GM19238 (cell line): ENCODE measurements around the gene EZR.

ENCODE experiments used
- DNase-seq: peaks from one replicate; pipeline ENCODE4 v3.0.0; 2011; ENCODE audit warnings: low spot score; ENCODE audit not compliant: insufficient read length

The EZR gene

DNA sequence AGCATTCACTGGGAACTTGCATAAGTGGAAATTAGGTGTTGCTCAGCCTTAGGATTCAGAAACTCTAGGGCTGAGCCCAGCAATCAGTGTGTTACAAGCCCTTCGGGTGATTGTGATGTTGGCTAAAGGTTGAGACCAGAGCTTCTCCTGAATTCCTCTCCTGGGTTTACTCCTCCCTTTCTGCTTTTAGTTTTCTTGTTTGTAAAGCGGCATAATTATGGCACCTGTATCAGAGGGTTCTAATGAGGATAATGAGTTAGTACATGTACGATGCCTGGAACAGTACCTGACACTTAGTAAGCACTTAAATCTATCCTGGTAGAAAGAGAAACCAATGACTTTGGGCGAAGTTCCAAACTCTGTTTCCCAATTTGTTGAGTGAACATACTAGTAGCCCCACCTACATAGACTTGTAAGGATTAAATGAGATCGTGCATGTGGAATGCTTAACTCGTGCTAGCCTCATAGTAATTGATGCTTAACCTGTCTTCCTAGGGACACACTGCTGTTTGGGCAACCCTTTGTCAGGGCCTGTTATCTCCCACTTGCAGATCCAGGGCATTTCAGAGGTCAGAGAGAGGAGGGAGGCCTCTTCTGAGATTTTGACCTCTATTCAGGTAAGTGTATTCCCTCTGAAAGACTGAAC is 932 bp upstream of the EZR start:
- no peak for DNase-seq

DNA sequence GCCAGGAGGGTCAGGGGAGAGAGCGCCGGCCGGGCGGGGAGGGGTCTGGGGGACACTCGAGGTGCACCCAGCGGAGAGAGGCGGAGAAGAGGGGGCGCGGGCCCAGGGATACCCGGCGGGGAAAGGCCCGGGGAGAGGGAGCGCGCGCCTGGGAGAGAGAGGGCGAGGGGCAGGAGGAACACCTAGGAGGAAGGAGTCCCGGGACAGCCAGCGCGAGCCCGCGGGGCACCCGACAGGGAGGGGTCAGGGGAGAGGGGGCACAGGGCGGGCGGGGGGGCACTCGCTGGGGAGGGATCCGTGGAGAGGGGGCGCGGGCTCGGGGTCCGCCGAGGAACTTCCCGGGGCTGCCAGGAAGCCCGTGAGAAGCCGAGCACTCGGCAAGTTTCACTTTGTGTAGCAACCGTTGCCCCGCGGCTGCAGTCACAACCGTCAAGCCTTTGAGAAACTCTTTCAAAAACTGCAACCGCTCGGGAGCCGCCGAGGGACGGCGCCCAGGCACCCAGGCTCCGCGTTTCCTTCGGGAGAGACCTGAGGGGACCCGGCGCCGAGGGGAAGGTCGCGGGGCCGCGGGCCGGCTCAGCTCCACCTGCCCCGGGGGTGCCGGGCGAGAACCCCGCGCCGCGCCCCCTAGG is 471 bp downstream of the EZR start:
- DNase-seq: peak; percentile 73

DNA sequence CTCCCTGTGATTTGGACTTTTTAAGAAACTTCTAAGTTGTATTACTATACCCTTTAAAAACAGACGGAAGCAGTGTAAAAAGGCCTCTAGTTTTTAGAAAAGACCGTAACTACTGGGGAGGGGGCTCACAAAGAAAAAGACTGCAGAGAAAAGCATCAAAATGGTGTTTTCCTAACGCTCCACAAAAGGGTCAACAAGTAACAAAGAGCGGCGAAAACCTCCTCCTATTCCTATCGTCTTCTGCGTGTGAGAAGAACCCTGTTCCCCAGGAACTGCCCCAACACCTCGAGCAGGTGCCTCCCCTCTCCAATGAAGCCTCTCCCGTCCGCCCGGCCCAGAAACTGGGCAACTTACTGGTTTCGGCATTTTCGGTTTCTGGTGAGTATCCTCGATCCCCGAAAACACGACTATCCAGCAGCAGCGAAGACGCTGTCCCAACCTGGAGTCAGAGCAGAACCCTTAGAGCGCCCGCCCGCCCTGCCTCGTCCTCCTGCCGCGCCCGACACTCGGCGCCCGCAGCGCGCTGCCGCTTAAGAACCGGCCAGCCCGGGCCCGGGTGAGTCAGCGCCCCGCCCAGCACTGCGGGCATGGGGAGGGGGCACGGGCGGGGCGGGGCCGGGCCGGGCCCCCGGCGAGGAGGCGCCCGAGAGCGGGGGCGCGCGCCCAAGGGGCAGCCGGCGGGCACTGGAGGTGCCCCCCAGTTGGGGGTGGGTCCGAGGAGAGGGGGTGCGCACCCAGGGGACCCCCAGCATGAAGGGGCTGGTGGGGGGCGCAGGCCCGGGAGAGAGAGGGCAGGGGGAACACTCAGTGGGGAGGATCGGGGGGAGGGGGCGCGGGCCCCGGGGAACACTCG is 1.2 kb downstream of the EZR start:
- DNase-seq: peak; percentile 63

DNA sequence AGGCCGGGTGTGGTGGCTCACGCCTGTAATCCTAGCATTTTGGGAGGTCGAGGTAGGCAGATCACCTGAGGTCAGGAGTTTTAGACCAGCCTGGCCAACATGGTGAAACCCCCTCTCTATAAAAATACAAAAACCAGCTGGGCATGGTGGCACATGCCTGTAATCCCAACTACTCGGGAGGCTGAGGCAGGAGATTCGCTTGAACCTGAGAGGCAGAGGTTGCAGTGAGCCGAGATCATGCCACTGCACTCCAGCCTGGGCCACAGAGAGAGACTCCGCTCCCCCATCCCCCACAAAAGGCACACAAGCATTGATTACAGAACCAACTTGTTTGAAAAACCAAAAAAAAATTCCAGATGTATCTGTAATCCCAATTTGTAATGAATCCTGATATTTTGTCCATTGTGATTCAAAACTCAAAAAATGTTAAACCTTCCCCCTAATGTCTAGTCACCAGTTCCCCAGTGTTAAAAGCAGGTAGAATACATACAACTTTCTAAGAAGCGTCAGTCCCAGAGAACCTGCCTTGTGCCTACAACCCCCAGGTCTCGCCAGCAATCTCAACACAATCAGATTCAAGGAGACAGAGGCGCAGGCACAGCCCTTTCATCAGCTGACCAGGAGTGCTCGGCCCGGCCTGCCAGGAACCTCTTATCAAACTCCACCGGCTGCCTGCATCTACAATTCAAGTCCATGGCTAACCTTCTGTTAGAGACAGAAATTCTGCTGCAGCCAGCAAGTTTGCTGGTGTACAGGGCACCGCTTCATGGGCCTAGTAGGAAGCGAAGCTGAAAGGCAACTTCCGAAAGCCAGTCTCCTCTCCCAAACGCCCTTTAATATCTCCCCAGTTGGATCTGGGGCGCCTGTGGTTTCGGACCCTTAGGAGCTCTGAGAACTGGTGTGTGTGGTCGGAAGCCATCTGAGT is 2.1 kb downstream of the EZR start:
- DNase-seq: no peak

DNA sequence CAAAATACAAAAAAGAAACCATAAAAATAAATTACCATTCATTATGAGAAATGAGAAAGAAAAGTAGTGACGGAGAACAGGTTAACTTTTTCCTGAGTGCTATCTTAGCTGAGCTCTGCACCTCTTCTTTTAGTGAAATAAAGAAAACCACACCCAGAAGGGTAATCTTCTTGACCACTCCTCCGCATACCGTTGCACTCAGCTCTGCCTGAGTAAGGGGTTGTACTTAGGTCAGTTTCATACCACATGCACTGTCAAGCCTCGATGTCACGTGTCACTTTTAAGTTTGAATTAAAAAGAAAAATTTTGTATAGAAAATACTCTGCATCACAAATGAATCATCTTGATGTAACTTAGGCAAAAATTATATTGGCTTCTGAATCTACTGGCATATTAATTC is 2.8 kb downstream of the EZR start:
- no peak for DNase-seq

DNA sequence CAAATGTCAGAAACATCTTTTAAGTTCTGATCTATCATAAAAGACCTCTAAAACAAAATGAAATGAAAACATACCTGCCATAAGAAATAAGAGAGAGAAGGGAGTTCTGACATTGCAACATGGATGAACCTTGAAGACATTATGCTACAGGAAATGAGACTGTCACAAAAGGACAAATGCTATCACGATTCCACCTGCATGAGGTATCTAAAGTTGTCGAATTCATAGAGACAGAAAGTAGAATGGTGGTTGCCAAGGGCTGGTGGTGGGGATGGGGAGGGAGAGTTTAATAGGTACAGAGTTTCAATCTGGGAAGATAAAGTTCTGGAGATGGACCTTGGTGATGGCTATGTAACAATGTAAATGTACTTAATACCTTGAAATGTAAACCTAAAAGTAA is 3.3 kb downstream of the EZR start:
- DNase-seq: no peak

DNA sequence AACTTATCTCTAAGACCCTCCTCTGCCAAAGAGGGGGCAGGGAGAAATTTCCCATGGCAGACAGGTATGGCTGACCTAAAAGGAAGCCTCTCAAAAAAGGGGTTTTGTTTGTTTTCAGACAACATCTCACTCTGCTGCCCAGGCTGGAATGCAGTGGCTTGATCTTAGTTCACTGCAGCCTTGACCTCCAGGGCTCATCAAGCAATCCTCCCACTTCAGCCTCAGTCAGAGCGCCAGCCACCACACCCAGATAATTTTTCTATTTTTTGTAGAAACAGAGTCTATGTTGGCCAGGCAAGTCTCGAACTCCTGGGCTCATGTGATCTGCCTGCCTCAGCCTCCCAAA is 3.8 kb downstream of the EZR start:
- no peak for DNase-seq

DNA sequence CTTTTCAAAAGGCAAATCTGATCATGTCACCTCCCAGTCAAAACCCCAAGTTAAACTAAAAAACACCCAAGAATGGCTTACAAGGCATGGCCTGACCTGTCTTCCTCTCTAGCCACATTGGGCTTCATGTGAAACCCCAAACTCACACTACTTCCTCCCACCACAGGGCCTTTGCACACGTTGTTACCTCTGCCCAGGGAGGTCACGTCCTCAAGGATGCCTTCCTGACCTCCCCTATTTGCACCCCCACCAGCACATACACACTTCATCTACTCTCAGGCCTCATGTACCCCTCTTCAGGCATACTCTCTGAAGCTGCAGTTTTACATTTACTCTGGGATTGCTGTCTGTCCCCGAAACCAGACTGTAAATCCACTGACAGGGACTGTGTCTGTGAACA is 6.1 kb downstream of the EZR start:
- DNase-seq: no peak

DNA sequence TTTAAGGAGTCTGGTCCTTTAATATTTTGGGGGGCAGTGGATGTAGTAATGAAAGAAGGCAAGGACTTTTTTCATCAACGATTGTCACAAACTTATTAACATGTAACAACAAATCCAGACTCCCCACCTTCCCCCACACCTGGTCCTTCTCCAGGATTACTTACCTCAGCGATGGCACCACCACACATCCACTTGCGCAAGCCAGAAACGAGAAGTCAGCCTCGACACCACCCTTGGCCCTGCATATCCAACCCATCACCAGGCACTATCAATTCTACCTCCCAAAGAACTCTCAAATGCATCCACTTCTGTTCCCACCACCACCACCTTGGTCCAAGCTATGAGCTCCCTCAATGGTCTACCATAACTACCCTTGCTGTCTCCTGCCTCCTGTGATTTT is 6.6 kb downstream of the EZR start:
- no peak for DNase-seq

DNA sequence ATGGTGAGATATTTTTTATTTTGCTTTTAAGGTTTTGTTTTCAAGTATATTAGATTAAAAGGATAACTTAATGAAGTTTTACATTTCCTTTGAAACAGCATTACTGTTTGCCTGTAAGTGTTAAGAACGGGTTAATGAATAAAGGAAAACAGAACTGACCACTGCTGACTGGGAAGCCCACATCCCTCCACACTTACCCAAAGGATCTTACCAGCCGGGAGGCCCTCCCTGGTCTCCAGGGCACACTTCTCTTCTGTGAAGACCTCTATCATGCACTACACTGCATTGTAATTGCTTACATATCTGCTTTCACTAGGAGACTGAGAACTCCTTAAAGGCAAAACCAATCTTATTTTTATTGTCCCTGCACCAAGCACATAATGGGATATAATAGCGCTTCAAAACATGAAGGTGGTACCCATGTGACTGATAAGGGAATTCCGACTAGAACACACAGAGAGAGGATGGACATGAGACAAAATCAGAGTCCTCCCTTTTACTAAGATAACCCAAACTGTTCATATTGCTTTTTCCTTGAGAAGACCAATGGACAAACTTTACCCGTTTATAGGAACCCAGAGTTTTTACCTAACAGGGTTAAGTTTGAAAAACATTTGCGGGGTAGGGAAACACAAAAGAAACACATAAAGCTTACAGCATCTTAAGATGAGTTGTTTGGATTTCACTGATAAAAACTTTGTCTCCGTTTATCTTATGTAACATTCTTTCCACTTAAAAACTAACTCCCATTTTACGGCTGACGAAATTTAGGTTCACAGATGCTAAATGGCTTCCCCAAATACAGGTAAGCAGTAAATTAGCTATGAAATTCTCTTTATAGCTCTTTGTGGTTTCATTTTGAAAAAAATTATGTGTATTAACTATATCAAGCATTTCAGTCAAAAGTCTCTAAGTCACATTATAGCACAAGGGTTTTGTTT is 8.7 kb downstream of the EZR start:
- DNase-seq: no peak

DNA sequence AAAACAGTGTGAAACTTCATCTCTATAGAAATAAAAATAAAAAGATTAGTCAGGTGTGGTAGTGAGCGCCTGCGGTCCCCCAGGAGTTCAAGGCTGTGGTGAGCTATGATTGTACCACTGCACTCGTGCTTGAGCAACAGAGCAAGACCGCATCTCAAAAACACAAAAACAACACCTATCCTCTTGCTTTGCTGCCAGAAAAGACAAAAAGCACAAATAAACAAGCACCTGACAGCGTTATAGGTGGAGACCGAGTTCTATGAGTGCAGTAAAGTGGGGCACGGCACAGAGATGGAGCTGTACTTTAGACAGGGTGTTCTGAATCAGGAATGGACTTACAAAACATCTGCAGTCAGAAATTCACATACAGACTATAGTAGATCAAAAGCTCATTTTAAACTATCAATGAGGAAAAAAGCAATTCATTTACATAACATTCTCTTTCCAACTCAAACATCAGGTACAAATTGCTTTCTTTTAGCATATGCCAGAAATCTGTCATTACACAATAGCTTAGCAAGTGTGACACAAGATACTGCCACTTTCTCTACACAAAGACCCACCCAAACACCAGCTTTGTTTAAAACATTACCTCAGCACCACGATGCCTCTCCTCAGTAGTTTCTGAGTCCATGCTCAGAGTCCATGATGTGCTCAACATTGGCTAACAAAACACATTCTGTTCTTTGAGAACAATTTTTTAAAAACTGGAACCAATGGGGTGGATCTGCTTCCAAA is 10.1 kb downstream of the EZR start:
- DNase-seq: no peak

DNA sequence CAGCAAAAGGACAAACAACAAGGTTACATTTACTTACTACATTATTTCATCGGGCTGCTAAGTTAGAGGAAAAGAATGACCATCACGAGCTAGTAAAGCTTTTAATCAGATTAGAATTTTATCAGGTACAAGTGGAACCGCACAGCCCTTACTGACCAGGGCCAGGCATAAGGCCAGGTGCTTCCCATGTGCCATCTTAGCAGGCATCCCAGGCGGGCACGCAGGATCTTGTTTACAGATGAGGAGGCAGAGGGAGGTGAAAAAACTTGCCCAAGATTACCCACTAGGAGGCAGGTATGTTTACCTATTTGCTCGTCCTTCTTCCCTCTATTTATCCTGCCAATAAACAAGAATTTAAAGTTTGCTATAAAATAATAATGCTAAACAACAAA is 10.7 kb downstream of the EZR start:
- DNase-seq: no peak

DNA sequence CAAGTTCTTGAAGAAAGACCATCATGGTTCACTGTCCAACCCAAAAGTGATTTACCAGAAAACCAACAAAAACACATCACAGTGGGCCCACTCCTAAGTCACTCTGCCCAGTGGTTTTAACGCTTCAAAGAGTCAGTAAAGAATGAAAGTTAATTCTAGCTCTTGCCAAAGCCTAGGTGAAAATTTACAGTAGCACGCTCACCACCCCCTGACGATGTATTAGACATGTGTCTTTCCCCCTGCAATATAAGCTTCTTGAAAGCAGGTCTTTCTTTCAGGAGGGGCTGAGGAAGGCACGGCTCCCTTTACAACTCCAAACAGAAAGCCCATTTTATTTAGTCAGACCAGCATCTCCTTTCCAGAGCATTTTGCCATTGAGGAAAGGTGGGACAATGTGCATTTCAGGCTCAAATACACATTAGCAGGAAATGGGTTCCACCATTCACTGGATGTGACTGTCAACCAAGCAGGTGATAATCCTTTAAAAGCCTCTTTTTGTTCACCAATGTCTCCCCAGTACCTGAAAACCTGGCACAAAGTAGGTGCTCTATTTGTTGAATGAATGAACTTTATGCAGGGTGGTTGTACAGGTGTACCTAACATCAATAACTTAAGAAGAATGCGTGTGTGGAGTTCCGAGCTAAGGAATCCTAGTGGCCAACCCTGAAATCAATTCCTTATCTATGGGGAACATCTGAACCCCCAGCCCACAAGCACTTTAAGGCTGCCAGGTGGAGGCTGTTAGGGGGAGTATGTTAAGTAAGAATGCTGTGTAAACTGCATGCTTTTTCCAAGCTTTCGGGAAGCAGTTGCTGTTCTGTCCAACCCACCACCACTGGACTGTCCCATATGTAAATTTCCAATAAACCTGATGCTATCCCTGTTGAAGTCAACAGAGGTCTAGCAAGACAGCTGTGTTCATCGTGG is 11.4 kb downstream of the EZR start:
- DNase-seq: no peak

DNA sequence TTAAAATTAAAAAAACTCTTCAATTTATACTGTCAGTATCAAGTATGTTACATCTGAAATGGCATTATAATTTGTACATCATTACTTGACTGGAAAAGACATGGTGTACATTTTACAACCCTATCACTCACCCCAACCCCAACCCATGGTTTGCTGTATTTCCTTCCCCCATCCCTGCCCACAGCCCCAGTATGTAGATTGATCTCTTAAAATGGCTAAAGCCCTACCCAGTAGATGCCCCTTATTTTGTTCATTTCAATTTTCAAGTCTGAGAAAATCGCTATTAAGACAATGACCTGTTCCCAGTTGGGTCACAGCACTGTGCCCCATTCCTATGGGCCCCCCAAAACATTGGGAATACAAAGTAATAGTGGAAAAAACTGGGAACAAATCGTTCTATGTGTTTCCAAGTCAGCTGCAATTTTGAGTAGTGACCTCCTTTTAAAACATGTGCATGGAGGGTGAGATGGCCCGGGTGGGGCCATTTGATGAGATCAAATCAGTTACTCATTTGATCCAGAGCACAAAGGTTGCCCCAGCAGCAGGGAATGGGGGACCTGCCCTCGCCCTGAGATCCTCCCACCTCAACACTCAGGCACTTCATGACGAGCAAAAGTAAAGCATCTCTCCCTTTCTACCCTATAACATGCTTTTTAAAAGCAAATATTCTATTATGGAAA is 13.3 kb downstream of the EZR start:
- no peak for DNase-seq

DNA sequence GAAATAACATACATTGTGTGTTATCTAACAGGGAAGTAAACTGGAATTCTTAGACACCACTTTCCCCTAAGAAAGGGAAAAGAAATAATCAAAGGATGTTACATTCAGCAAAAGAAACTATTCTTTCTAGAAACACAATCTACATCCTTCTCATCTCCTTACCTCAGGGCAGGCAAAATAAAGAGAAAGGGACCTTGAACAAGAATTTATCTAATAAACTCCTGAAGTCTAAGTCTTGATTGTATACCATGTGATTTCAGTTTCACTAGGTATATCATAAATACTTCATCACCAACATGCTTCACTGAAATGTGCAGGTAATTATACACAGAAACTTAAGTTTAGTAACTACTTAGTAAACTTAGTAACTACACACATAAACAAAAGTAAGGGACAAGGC is 15.0 kb downstream of the EZR start:
- DNase-seq: no peak

DNA sequence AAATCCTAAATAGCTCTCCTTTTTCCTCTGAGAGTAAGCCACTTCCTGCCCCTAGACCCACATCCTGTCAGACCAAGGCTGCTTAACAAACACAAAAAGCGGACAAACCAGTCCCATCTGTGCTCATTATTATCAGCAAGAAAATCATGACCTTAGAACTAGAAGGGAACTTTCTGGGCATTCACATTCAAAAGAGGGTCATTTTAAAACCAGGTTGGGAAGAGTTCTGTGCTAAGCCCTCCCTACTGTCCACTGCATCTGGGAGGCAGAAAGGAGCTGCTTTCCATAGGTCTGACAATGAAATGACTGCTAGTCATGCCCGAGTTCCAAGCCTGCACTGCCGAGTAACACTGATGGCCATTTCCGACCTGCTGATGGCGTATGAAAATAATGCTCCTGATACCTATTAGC is 15.4 kb downstream of the EZR start:
- DNase-seq: peak; percentile 52

DNA sequence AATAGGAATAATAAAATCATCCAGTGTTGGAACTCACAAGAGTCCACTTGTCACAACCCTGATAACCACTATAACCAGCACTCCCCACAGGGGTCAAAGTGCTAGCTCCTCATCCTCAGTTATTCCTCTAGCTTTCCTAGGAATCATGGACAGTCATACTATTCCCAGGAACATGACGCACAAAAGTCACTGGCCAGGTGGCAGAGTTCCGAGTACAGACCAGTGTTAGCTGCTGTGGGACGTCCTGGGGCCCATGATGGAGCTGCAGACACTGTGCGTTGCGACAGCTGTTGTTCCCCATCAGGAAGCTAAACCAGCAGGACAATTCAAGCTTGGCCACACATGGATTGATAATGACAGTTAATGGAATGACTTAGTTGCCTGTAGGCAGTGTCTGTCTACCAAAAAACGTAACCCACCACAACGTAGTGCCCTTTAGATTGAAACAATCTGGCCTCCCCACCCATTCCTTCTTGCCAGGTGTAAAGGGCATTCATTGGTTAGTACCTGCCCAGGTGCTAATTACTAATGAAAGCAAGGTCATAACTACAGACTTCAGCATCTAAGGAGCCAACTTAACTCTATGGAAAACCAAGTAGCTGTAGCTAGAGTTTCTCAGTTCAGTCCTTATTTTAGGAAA is 17.4 kb downstream of the EZR start:
- DNase-seq: no peak
